Astrocyte of the cerebellum (primary cell): ENCODE data around the gene AGBL5.
A peak's percentile ranks its signal among the peaks of the same experiment; 100 is the strongest.

ENCODE experiments used
- DNase-seq: peaks from one replicate; pipeline ENCODE4 v3.0.0-alpha.2; 2011; ENCODE audit warnings: low read depth
- H3K4me3 ChIP-seq: 2 replicates; pipeline ENCODE4 v1.5.1; 2011; ENCODE audit warnings: mild to moderate bottlenecking, low read depth, low read length, moderate library complexity
- CTCF ChIP-seq: IDR thresholded peaks from 2 replicates; pipeline ENCODE4 v1.5.1; 2012; ENCODE audit warnings: low read length, low read depth, moderate library complexity, mild to moderate bottlenecking; ENCODE audit errors: missing control alignments
- in situ Hi-C: cut with HindIII; loops from 2 replicates; pipeline ENCODE4 v1.10.0; 2017; ENCODE audit warnings: low sequenced_read_pairs

Gene AGBL5

GRCh38 chr2:27085062-27085672 lies 33.7 kb downstream of the AGBL5 start:
- TF ChIP-seq CTCF: no peak
- H3K4me3 ChIP-seq: peak overlapping the region; percentile 44
- DNase-seq: no peak
- in situ Hi-C loops: no loop called here

- peak overlapping the region; percentile 44 for H3K4me3 ChIP-seq
- in situ Hi-C loops: no loop called here
- DNase-seq: no peak
- TF ChIP-seq CTCF: peak; percentile 46
Observed at GRCh38 chr2:27085673-27086089, 34.2 kb downstream of the AGBL5 start.

- peak; percentile 65 for TF ChIP-seq CTCF
- DNase-seq: peak; percentile 78
- peak overlapping the region; percentile 44 for H3K4me3 ChIP-seq
- in situ Hi-C loops: no loop called here
Observed at GRCh38 chr2:27086090-27086723, 34.7 kb downstream of the AGBL5 start.

- no peak for TF ChIP-seq CTCF
- in situ Hi-C loops: no loop called here
- H3K4me3 ChIP-seq: peak within 1 kb of the TSS; percentile 44
- DNase-seq: no peak
Observed at GRCh38 chr2:27086724-27087593, 35.5 kb downstream of the AGBL5 start, which contains the start of gene KHK. KHK (plus strand) TSS chr2:27086772; CDS start chr2:27087260, 488 bp downstream.

GRCh38 chr2:27087823-27088410 lies 36.4 kb downstream of the AGBL5 start:
- H3K4me3 ChIP-seq: no peak overlapping the region
- DNase-seq: no peak
- TF ChIP-seq CTCF: no peak
- in situ Hi-C loops: no loop called here

GRCh38 chr2:27088634-27089033 lies 37.2 kb downstream of the AGBL5 start:
- no peak for TF ChIP-seq CTCF
- in situ Hi-C loops: no loop called here
- no peak overlapping the region for H3K4me3 ChIP-seq
- DNase-seq: no peak
